GM13977 (cell line): ENCODE results near the gene PDK3.

Source experiments
- DNase-seq: peaks from one replicate; pipeline ENCODE4 v3.0.0; 2012; ENCODE audit warnings: low spot score
- CTCF ChIP-seq: IDR thresholded peaks from 2 replicates; pipeline ENCODE4 v1.5.1; 2012; ENCODE audit warnings: mild to moderate bottlenecking, control low read depth; ENCODE audit not compliant: insufficient read depth; ENCODE audit errors: extremely low read depth, missing control alignments
- in situ Hi-C: fragments of 300-500 bp; cut with MboI; formaldehyde crosslinking; loops from one replicate; pipeline ENCODE4 v1.12.0; 2022; ENCODE audit warnings: low sequenced_read_pairs, low pct_unique_long_range_greater_than_20kb, mixed read lengths, inconsistent platforms; ENCODE audit not compliant: unreplicated experiment

PDK3 gene

GRCh38 chrX:24485323-24485722 is 20.2 kb downstream of the PDK3 start:
- no peak for TF ChIP-seq CTCF
- no peak for DNase-seq
- in situ Hi-C loops: no loop called here

GRCh38 chrX:24485976-24486680 is 21.0 kb downstream of the PDK3 start:
- no peak for DNase-seq
- in situ Hi-C loops: no loop called here
- no peak for TF ChIP-seq CTCF

- DNase-seq: no peak
- in situ Hi-C loops: no loop called here
- no peak for TF ChIP-seq CTCF
Observed at GRCh38 chrX:24487571-24487970, 22.5 kb downstream of the PDK3 start.

- in situ Hi-C loops: no loop called here
- no peak for TF ChIP-seq CTCF
- DNase-seq: no peak
Observed at GRCh38 chrX:24491741-24492140, 26.7 kb downstream of the PDK3 start.

- no peak for TF ChIP-seq CTCF
- in situ Hi-C loops: no loop called here
- DNase-seq: no peak
Observed at GRCh38 chrX:24493740-24494581, 28.9 kb downstream of the PDK3 start.

- in situ Hi-C loops: no loop called here
- no peak for TF ChIP-seq CTCF
- DNase-seq: no peak
Observed at GRCh38 chrX:24494647-24495075, 29.6 kb downstream of the PDK3 start.
